Eye (tissue), 1 donor: Measurements from ENCODE around the gene ZNF362.
A peak's percentile ranks its signal among the peaks of the same experiment; 100 is the strongest.
"Not testable (repeated sequence)": the region's sequence is repeated elsewhere in the genome, so short reads cannot be mapped to it uniquely, and the experiment has no call there.

Experiments used
- DNase-seq: peaks from one replicate; pipeline ENCODE4 v3.0.0-alpha.2; 2015

The ZNF362 gene

GRCh38 chr1:33288976-33289857, 32.9 kb downstream of the ZNF362 start:
- no peak for DNase-seq

- no peak for DNase-seq
These were observed 33.5 kb downstream of the ZNF362 start for GRCh38 chr1:33289858-33290154.

GRCh38 chr1:33290615-33291014, 34.3 kb downstream of the ZNF362 start:
- DNase-seq, result not testable (repeated sequence)

- no peak for DNase-seq
These were observed 36.5 kb downstream of the ZNF362 start for GRCh38 chr1:33292726-33293340.

- DNase-seq, result no peak
These were observed 38.0 kb downstream of the ZNF362 start for GRCh38 chr1:33294071-33295010.

- DNase-seq, result no peak
These were observed 38.7 kb downstream of the ZNF362 start for GRCh38 chr1:33295023-33295422.

- peak; percentile 96 for DNase-seq
These were observed 39.3 kb downstream of the ZNF362 start for GRCh38 chr1:33295450-33296081.

- no peak for DNase-seq
These were observed 39.8 kb downstream of the ZNF362 start for GRCh38 chr1:33296082-33296458.

- no peak for DNase-seq
These were observed 40.5 kb downstream of the ZNF362 start for GRCh38 chr1:33296824-33297223.

- no peak for DNase-seq
These were observed 41.8 kb downstream of the ZNF362 start for GRCh38 chr1:33297911-33298622.

GRCh38 chr1:33298623-33299277, 42.5 kb downstream of the ZNF362 start:
- peak; percentile 77 for DNase-seq

GRCh38 chr1:33299461-33300155, 43.3 kb downstream of the ZNF362 start:
- DNase-seq, result no peak

- peak; percentile 26 for DNase-seq
These were observed 44.4 kb downstream of the ZNF362 start for GRCh38 chr1:33300673-33301072.

GRCh38 chr1:33301273-33301984, 45.1 kb downstream of the ZNF362 start:
- no peak for DNase-seq

GRCh38 chr1:33302325-33302724, 46.0 kb downstream of the ZNF362 start:
- no peak for DNase-seq

GRCh38 chr1:33305016-33305415, 48.7 kb downstream of the ZNF362 start:
- DNase-seq, result no peak

- DNase-seq, result peak; percentile 49
These were observed 49.7 kb downstream of the ZNF362 start for GRCh38 chr1:33305816-33306652.

GRCh38 chr1:33306653-33307493, 50.6 kb downstream of the ZNF362 start:
- peak; percentile 72 for DNase-seq
